ENCODE data around the gene RGS3. TPM values are rescaled to one million over a fixed set of nuclear protein-coding genes. Genes with fewer than 3 reads are reported as not detected.
A peak's percentile ranks its signal among the peaks of the same experiment; 100 is the strongest.

Gene RGS3
- polyA plus RNA-seq, 2 of the 4 experiments (the other 2 are of a cell fraction), result 19.6 to 22.9 TPM

- CTCF ChIA-PET, result interaction anchor here (0.7 to 31.8 kb wide), 14 partner anchors 13 to 678 kb away, joined by 3 to 1349 read pairs (median 7); partner anchors contain the start of genes ALAD and RGS3
- FAIRE-seq (no peak), DNase-seq (ENCODE audit: low read depth in 1 of 2, low spot score in 1 of 2) (no peak), ATAC-seq (no peak)
- POLR2A ChIA-PET, result interaction anchor here (0.9 to 2.9 kb wide), 7 partner anchors 9 to 183 kb away, joined by 3 to 26 read pairs (median 10); partner anchors contain the start of genes C9orf43 and POLE3
- TF ChIP-seq USF2 (IDR thresholded peaks at IDR 0.05) (no peak), HOXA7 (CRISPR knock-in tag; IDR thresholded peaks at IDR 0.05) (no peak), ATOH8 (CRISPR knock-in tag; IDR thresholded peaks at IDR 0.05; ENCODE audit: low read depth) (no peak), KDM1A (IDR thresholded peaks at IDR 0.05; ENCODE audit: low read depth) (no peak), ELK1 (IDR thresholded peaks at IDR 0.05; ENCODE audit: low read depth, low read length) (no peak), RARB (CRISPR knock-in tag; IDR thresholded peaks at IDR 0.05) (no peak), MAFK (IDR thresholded peaks at IDR 0.05; ENCODE audit: partially characterized antibody) (peak; percentile 83)
- Histone ChIP-seq H3K4me3 (peak overlapping the region; percentile 44; the same call in 1 of the 3 replicates), H3K4me2 (peak overlapping the region; percentile 96), H3K4me1 (peaks cover 21% of the 10 kb centered on the region), H3K27ac (peak overlapping the region; percentile 79 to 91), H3K9me3 (no peaks in the 10 kb centered on the region)
- WGBS (ENCODE audit: missing lambda C conversion rate), result 75% methylated on average over 6 of the region's 6 CpGs
These were observed 129.5 kb downstream of the RGS3 start for GRCh38 chr9:113592876-113593575.

GRCh38 chr9:113593682-113594281 is 130.3 kb downstream of the RGS3 start:
- peak; percentile 84 to 94 for ATAC-seq
- H3K4me2 ChIP-seq, result peak overlapping the region; percentile 96
- FAIRE-seq, result no peak
- peak; percentile 93 to 95 for DNase-seq (ENCODE audit: low read depth in 1 of 2, low spot score in 1 of 2)
- peak overlapping the region; percentile 79 to 91 for H3K27ac ChIP-seq
- CTCF ChIA-PET, result interaction anchor here (0.6 to 31.8 kb wide), 9 partner anchors 12 to 561 kb away, joined by 3 to 1349 read pairs (median 16); no protein-coding TSS in a partner anchor
- H3K4me3 ChIP-seq, result peak overlapping the region; percentile 44
- WGBS (ENCODE audit: missing lambda C conversion rate), result 5% methylated on average over 13 of the region's 15 CpGs
- peaks cover 21% of the 10 kb centered on the region for H3K4me1 ChIP-seq
- TF ChIP-seq ZNF302 (CRISPR knock-in tag; IDR thresholded peaks at IDR 0.05) (no peak), POLR2A (IDR thresholded peaks at IDR 0.05; ENCODE audit: low read length) (peak; percentile 91), HEYL (CRISPR knock-in tag; IDR thresholded peaks at IDR 0.05) (no peak), MAFK (IDR thresholded peaks at IDR 0.05; ENCODE audit: partially characterized antibody) (peak; percentile 64), BCL3 (IDR thresholded peaks at IDR 0.05) (0 out of 3 replicates have a peak, but pooled peaks have one; percentile 48), MAX (IDR thresholded peaks at IDR 0.05) (peak; percentile 31), FOSL2 (IDR thresholded peaks at IDR 0.05) (no peak), FOSL2 (CRISPR knock-in tag; IDR thresholded peaks at IDR 0.05) (peak; percentile 58; the same call in 1 of the 2 replicates), RFX5 (IDR thresholded peaks at IDR 0.05) (0 out of 2 replicates have a peak, but pooled peaks have one; percentile 24), JUN (IDR thresholded peaks at IDR 0.05) (peak in 1 of 2 experiments; percentile 64; a peak in 2 of 5 replicates)
- no peaks in the 10 kb centered on the region for H3K9me3 ChIP-seq
- POLR2A ChIA-PET, result interaction anchor here (0.5 to 2.9 kb wide), 12 partner anchors 9 to 217 kb away, joined by 3 to 26 read pairs (median 6); partner anchors contain the start of genes C9orf43, HDHD3 and POLE3

All from A549 (cell line).